Hepatocyte (in vitro differentiated cells): Measurements from ENCODE around the gene ZNF484. TPM values are rescaled to one million over a fixed set of nuclear protein-coding genes. Genes with fewer than 3 reads are reported as not detected.
"Not testable (repeated sequence)": the region's sequence is repeated elsewhere in the genome, so short reads cannot be mapped to it uniquely, and the experiment has no call there.

Experiments used
- DNase-seq: peaks from one replicate; pipeline ENCODE4 v3.0.0-alpha.2; 2016; ENCODE audit warnings: low spot score
- H2AFZ ChIP-seq: fragments of 200-600 bp; sonication (generic); 2 replicates; pipeline ENCODE4 v1.6.0; 2016; ENCODE audit warnings: antibody characterized with exemption, mild to moderate bottlenecking
- H3K27ac ChIP-seq: fragments of 200-600 bp; sonication (generic); 2 replicates; pipeline ENCODE4 v1.5.1; 2016; ENCODE audit warnings: mild to moderate bottlenecking
- H3K27me3 ChIP-seq: fragments of 200-600 bp; sonication (generic); 2 replicates; pipeline ENCODE4 v1.6.1; 2016
- H3K36me3 ChIP-seq: fragments of 200-600 bp; sonication (generic); replicated peaks from 2 replicates; pipeline ENCODE4 v1.5.1; 2016; ENCODE audit warnings: low read depth; ENCODE audit not compliant: insufficient read depth
- H3K4me1 ChIP-seq: fragments of 200-600 bp; sonication (generic); 2 replicates; pipeline ENCODE4 v1.5.1; 2016; ENCODE audit warnings: mild to moderate bottlenecking, moderate library complexity; ENCODE audit not compliant: insufficient read depth
- H3K4me2 ChIP-seq: fragments of 200-600 bp; sonication (generic); 2 replicates; pipeline ENCODE4 v1.6.0; 2016
- H3K4me3 ChIP-seq: fragments of 200-600 bp; sonication (generic); 2 replicates; pipeline ENCODE4 v1.5.1; 2016; ENCODE audit warnings: mild to moderate bottlenecking
- H3K79me2 ChIP-seq: fragments of 200-600 bp; sonication (generic); 2 replicates; pipeline ENCODE4 v1.6.0; 2017; ENCODE audit warnings: mild to moderate bottlenecking
- H3K9me2 ChIP-seq: fragments of 200-600 bp; sonication (generic); replicated peaks from 2 replicates; pipeline ENCODE4 v1.6.0; 2017; ENCODE audit warnings: mild to moderate bottlenecking; ENCODE audit not compliant: insufficient read depth
- H3K9me3 ChIP-seq: fragments of 200-600 bp; sonication (generic); 2 replicates; pipeline ENCODE4 v1.5.1; 2016; ENCODE audit warnings: low read depth, mild to moderate bottlenecking
- H4K20me1 ChIP-seq: fragments of 200-600 bp; sonication (generic); 2 replicates; pipeline ENCODE4 v1.6.0; 2016; ENCODE audit warnings: mild to moderate bottlenecking; ENCODE audit not compliant: insufficient read depth, poor library complexity, severe bottlenecking
- CTCF ChIP-seq: fragments of 200-600 bp; sonication (generic); IDR thresholded peaks from 2 replicates; pipeline ENCODE4 v1.5.1; 2016; ENCODE audit warnings: antibody characterized with exemption, mild to moderate bottlenecking; ENCODE audit not compliant: poor library complexity
- EZH2 ChIP-seq: fragments of 200-600 bp; sonication (generic); IDR thresholded peaks from 2 replicates; pipeline ENCODE4 v1.6.1; 2016; ENCODE audit warnings: antibody characterized with exemption, mild to moderate bottlenecking, borderline replicate concordance
- EZH2phosphoT487 ChIP-seq: fragments of 200-600 bp; sonication (generic); IDR thresholded peaks from one replicate; pipeline ENCODE4 v1.6.1; 2018; ENCODE audit warnings: antibody characterized with exemption, mild to moderate bottlenecking, low read depth, moderate library complexity; ENCODE audit not compliant: unreplicated experiment, severe bottlenecking
- WGBS: methylation state at CpG from one replicate; pipeline ENCODE4 v1.1.6; 2016; ENCODE audit warnings: low lambda C conversion rate; ENCODE audit errors: missing lambda C conversion rate; 5-methylcytosine and 5-hydroxymethylcytosine counted together
- polyA plus RNA-seq: library from polyadenylated mRNA; unstranded; fragments of >200 nt; fragmentation: Nextera tagmentation; extraction: Ambion mirVana; gene quantifications from 2 replicates; pipeline ENCODE4 v1.2.1, GENCODE V29; 2016
- total RNA-seq: library from RNA; depleted of rRNA; stranded (reverse); fragments of >200 nt; gene quantifications from 2 replicates; pipeline ENCODE4 v1.2.3, GENCODE V29; 2014

Gene ZNF484
- total and polyA plus RNA-seq, 2 experiments from 2014 or later = 1.6 to 10.3 TPM

GRCh38 chr9:92860867-92861266 is 17.0 kb downstream of the ZNF484 start:
- H3K27me3 ChIP-seq = no peaks in the 10 kb centered on the region
- no peaks in the 10 kb centered on the region for H4K20me1 ChIP-seq
- TF ChIP-seq EZH2phosphoT487 (no peak), CTCF (no peak), EZH2 (no peak)
- H3K9me2 ChIP-seq = no peaks in the 10 kb centered on the region
- no peaks in the 10 kb centered on the region for H3K9me3 ChIP-seq
- H3K4me2 ChIP-seq = no peak overlapping the region
- peaks cover 4% of the 10 kb centered on the region for H3K36me3 ChIP-seq
- no peak overlapping the region for H3K27ac ChIP-seq
- WGBS = 100% methylated on average over 1 of the region's 1 CpG
- H3K79me2 ChIP-seq = peaks cover 30% of the 10 kb centered on the region
- H2AFZ ChIP-seq = no peak overlapping the region
- no peak for DNase-seq
- H3K4me3 ChIP-seq = no peak overlapping the region
- no peaks in the 10 kb centered on the region for H3K4me1 ChIP-seq

- Histone ChIP-seq H2AFZ (no peak overlapping the region), H4K20me1 (no peaks in the 10 kb centered on the region), H3K4me3 (no peak overlapping the region), H3K4me1 (no peaks in the 10 kb centered on the region), H3K79me2 (peaks cover 8% of the 10 kb centered on the region), H3K36me3 (peaks cover 9% of the 10 kb centered on the region), H3K27me3 (no peaks in the 10 kb centered on the region), H3K9me2 (no peaks in the 10 kb centered on the region), H3K9me3 (no peaks in the 10 kb centered on the region), H3K4me2 (no peak overlapping the region), H3K27ac (no peak overlapping the region)
- TF ChIP-seq CTCF (no peak), EZH2phosphoT487 (no peak), EZH2 (no peak)
- DNase-seq = no peak
These were observed 20.6 kb downstream of the ZNF484 start for GRCh38 chr9:92857236-92857635.

- H3K36me3 ChIP-seq = peaks cover 14% of the 10 kb centered on the region
- no peak for DNase-seq
- H2AFZ ChIP-seq = no peak overlapping the region
- no peaks in the 10 kb centered on the region for H3K27me3 ChIP-seq
- peaks cover 11% of the 10 kb centered on the region for H3K9me3 ChIP-seq
- H3K4me3 ChIP-seq = no peak overlapping the region
- H3K9me2 ChIP-seq = no peaks in the 10 kb centered on the region
- TF ChIP-seq EZH2 (no peak), CTCF (no peak), EZH2phosphoT487 (no peak)
- H3K4me2 ChIP-seq = no peak overlapping the region
- no peaks in the 10 kb centered on the region for H4K20me1 ChIP-seq
- H3K4me1 ChIP-seq = no peaks in the 10 kb centered on the region
- WGBS = 38% methylated on average over 2 of the region's 2 CpGs
- peaks cover 2% of the 10 kb centered on the region for H3K79me2 ChIP-seq
- H3K27ac ChIP-seq = no peak overlapping the region
These were observed 24.1 kb downstream of the ZNF484 start for GRCh38 chr9:92853716-92854115.

GRCh38 chr9:92850898-92851297 is 26.9 kb downstream of the ZNF484 start:
- H3K4me1 ChIP-seq = no peaks in the 10 kb centered on the region
- no peak for TF ChIP-seq EZH2
- no peak for DNase-seq
- H4K20me1 ChIP-seq = no peaks in the 10 kb centered on the region
- no peak overlapping the region for H3K4me2 ChIP-seq
- peaks cover 37% of the 10 kb centered on the region for H3K9me3 ChIP-seq
- H3K27ac ChIP-seq = no peak overlapping the region
- peaks cover 26% of the 10 kb centered on the region for H3K36me3 ChIP-seq
- H3K27me3 ChIP-seq = no peaks in the 10 kb centered on the region
- H3K4me3 ChIP-seq = no peak overlapping the region
- H2AFZ ChIP-seq = no peak overlapping the region
- H3K79me2 ChIP-seq = no peaks in the 10 kb centered on the region
- H3K9me2 ChIP-seq = no peaks in the 10 kb centered on the region

- not testable (repeated sequence) for DNase-seq, H3K9me2 ChIP-seq, H2AFZ ChIP-seq, H3K79me2 ChIP-seq, H3K4me3 ChIP-seq, H4K20me1 ChIP-seq, H3K27ac ChIP-seq, H3K4me1 ChIP-seq, H3K4me2 ChIP-seq, H3K27me3 ChIP-seq
- H3K9me3 ChIP-seq = peaks cover 52% of the 10 kb centered on the region
- over 99% methylated on average over 6 of the region's 6 CpGs for WGBS
- peaks cover 30% of the 10 kb centered on the region for H3K36me3 ChIP-seq
These were observed 29.1 kb downstream of the ZNF484 start for GRCh38 chr9:92848740-92849139.
